Osteocyte (in vitro differentiated cells): ENCODE data around the gene ALG12. TPM values are rescaled to one million over a fixed set of nuclear protein-coding genes. Genes with fewer than 3 reads are reported as not detected.

ENCODE experiments used
- DNase-seq: peaks from one replicate; pipeline ENCODE4 v3.0.0; 2021; ENCODE audit warnings: mixed read lengths; ENCODE audit not compliant: unreplicated experiment; ENCODE audit errors: extremely low spot score
- H3K27ac Mint-ChIP-seq: one replicate; pipeline ENCODE4 v1.8.0; 2021; ENCODE audit warnings: mild to moderate bottlenecking, mixed read lengths; ENCODE audit not compliant: unreplicated experiment
- H3K27me3 Mint-ChIP-seq: one replicate; pipeline ENCODE4 v1.8.0; 2021; ENCODE audit warnings: mixed read lengths; ENCODE audit not compliant: unreplicated experiment
- H3K36me3 Mint-ChIP-seq: one replicate; pipeline ENCODE4 v1.8.0; 2021; ENCODE audit warnings: mixed read lengths; ENCODE audit not compliant: unreplicated experiment
- H3K4me1 Mint-ChIP-seq: one replicate; pipeline ENCODE4 v1.8.0; 2021; ENCODE audit warnings: mixed read lengths; ENCODE audit not compliant: unreplicated experiment
- H3K4me3 Mint-ChIP-seq: one replicate; pipeline ENCODE4 v1.8.0; 2021; ENCODE audit warnings: mild to moderate bottlenecking, moderate library complexity, mixed read lengths; ENCODE audit not compliant: unreplicated experiment
- H3K9me3 Mint-ChIP-seq: one replicate; pipeline ENCODE4 v1.8.0; 2021; ENCODE audit warnings: mixed read lengths; ENCODE audit not compliant: unreplicated experiment
- total RNA-seq: library from RNA; stranded (reverse); gene quantifications from 2 replicates; pipeline ENCODE4 v1.2.1, GENCODE V29; 2021
- TF ChIP-seq, protein P1 (sequence below): fragments of 200-600 bp; sonication (generic); IDR thresholded peaks from 2 replicates; pipeline ENCODE4 v1.5.0; 2021; ENCODE audit warnings: antibody characterized with exemption, mild to moderate bottlenecking, moderate library complexity

The ALG12 gene
- total RNA-seq, 1 donor from 2014 or later, result 27.1 TPM

DNA sequence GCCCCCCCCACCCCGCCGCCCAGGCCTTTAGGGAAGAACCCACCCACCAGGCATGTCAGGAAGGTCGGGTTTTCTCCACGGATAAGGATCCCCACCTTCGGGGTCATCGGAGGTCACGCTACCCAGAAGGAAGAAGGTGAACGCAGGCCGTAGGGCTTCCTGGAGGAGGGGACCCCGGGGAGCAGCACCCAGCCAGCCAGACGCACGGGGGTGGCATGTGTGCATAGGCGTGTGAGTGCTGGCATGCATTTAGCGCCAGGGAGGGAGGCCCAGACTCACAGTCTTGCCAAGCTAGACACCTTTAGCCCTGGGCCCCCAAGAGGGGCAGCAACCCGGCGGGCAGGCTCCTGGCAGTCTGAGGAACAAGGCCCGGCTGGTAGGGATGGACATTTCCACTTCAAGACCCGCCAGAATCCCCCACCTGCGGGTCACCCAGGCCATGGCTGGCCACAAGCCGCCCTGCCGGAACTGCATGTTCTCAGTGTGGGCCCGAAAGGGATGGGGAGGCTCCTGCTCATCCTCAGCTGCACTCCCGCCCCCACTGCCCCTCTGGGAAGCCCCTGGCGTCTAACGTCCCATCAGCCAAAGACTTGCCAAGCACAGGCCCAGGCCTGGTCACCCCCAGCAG lies 25.6 kb upstream of the ALG12 start:
- Mint-ChIP-seq H3K4me1 (peaks cover 6% of the 10 kb centered on the region), H3K4me3 (no peak overlapping the region), H3K36me3 (no peaks in the 10 kb centered on the region), H3K27ac (no peak overlapping the region), H3K9me3 (no peaks in the 10 kb centered on the region), H3K27me3 (no peaks in the 10 kb centered on the region)
- no peak for DNase-seq
- TF ChIP-seq, protein P1, sequence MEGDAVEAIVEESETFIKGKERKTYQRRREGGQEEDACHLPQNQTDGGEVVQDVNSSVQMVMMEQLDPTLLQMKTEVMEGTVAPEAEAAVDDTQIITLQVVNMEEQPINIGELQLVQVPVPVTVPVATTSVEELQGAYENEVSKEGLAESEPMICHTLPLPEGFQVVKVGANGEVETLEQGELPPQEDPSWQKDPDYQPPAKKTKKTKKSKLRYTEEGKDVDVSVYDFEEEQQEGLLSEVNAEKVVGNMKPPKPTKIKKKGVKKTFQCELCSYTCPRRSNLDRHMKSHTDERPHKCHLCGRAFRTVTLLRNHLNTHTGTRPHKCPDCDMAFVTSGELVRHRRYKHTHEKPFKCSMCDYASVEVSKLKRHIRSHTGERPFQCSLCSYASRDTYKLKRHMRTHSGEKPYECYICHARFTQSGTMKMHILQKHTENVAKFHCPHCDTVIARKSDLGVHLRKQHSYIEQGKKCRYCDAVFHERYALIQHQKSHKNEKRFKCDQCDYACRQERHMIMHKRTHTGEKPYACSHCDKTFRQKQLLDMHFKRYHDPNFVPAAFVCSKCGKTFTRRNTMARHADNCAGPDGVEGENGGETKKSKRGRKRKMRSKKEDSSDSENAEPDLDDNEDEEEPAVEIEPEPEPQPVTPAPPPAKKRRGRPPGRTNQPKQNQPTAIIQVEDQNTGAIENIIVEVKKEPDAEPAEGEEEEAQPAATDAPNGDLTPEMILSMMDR, result no peak

DNA sequence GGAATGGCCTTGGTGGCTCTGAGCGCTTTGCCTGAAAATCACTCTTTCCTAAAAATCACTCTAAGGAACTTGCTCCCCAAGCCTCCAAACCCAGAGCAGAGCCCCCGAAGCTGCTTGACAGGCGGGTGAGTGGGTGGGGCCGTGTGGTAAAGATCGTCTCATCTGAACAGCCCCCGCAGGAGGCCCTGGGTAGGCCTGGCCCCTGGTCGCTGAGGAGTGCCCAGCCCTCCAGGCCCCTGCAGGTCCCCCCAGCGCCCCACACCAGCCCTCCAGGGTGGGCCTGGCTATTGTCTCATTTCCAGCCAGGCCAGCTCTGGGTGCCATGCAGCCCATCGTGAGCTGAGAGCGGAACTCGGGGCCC lies 25.1 kb upstream of the ALG12 start:
- H3K36me3 Mint-ChIP-seq, result no peaks in the 10 kb centered on the region
- TF ChIP-seq, protein P1, result no peak
- H3K27me3 Mint-ChIP-seq, result no peaks in the 10 kb centered on the region
- DNase-seq, result no peak
- H3K27ac Mint-ChIP-seq, result no peak overlapping the region
- H3K9me3 Mint-ChIP-seq, result no peaks in the 10 kb centered on the region
- no peak overlapping the region for H3K4me3 Mint-ChIP-seq
- peaks cover 6% of the 10 kb centered on the region for H3K4me1 Mint-ChIP-seq

DNA sequence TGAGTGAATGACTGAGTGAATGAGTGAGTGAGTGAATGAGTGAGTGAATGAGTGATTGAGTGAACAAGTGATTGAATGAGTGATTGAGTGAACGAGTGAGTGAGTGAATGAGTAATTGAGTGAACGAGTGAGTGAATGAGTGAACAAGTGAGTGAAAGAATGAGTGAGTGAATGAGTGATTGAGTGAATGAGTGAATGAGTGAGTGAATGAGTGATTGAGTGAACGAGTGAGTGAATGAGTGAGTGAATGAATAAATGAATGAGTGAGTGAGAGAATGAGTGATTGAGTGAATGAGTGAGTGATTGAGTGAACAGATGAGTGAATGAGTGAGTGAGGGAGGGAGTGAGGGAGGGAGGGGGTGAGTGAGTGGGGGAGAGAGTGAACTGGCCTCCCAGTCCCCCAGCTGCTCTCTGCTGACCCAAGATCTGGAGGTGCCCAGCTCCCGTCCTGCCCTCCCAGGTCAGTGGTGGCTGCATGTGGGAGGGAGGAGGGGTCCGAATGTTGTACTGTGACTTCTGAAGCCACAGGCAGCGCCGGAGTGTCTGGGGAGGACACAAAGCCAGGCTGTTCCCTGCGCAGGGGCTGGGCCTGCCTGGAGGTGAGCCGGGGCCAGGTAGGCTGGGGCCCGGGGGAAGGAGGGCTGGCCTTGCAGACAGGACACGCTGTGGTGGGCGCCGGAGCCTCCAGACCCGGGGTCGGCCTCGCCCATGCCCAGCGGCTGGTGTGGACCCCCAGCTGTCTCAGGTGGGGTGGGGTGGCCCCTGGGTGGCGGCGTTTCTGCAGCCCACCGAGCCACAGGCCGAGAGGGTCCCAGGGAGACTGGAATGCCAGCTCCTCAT lies 24.5 kb upstream of the ALG12 start:
- Mint-ChIP-seq H3K27me3 (no peaks in the 10 kb centered on the region), H3K4me3 (no peak overlapping the region), H3K9me3 (no peaks in the 10 kb centered on the region), H3K4me1 (peaks cover 7% of the 10 kb centered on the region), H3K27ac (no peak overlapping the region), H3K36me3 (no peaks in the 10 kb centered on the region)
- TF ChIP-seq, protein P1, result no peak
- no peak for DNase-seq

DNA sequence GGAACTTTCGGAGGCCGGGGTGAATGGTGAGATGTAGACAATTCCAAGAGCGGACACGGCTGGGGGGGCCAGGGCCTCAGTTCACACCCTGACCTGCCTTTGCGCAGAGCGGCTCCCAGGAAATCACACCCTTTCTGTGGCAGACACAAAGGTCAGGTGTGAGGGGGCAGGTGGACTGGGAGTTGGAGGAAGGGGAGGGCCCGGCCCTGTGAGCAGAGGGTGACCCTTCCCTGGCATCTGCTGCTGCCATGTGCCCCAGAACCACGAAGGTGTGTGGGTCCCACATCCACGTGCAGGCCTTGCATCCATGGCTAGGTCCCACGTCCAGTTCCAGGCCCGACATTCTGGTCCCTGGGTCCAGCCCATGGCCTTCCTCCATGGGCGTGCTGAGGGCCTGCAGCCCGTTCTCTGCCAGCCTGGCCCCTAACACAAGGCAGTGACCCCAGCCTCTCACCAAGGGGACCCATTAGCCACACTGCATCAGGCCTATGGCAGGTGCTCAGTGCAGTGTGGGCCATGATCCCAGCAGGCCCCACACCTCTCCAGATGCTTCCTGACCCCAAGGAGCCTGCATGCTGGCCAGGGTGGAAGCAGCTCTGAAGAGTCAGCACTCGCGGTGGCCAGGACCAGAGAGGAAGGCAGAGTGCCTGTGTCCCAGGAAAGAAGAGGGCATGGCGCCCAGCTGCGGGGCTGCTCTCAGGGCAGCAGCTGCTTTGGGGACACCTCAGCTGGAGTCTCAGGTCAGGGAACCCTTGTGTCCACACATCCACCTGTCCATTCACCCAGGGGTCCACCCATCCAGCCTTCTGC lies 23.5 kb upstream of the ALG12 start:
- DNase-seq, result no peak
- Mint-ChIP-seq H3K9me3 (no peaks in the 10 kb centered on the region), H3K4me1 (peaks cover 11% of the 10 kb centered on the region), H3K4me3 (no peak overlapping the region), H3K27me3 (no peaks in the 10 kb centered on the region), H3K36me3 (no peaks in the 10 kb centered on the region), H3K27ac (no peak overlapping the region)
- TF ChIP-seq, protein P1, result no peak
